ENCODE data around the gene PRKCSH. TPM values are rescaled to one million over a fixed set of nuclear protein-coding genes. Genes with fewer than 3 reads are reported as not detected.
"Not testable (repeated sequence)": the region's sequence is repeated elsewhere in the genome, so short reads cannot be mapped to it uniquely, and the experiment has no call there.

PRKCSH gene
- polyA plus RNA-seq, 3 donors: 111 to 154 (median 149) TPM

GRCh38 chr19:11447347-11448262 is 12.2 kb downstream of the PRKCSH start:
- 89 to 91% (median 91%) methylated on average over 28 to 35 of the region's 35 CpGs for WGBS, 3 donors
- no peak overlapping the region for H3K27ac ChIP-seq (ENCODE audit: low read depth, low read length)

GRCh38 chr19:11448410-11448809 is 13.0 kb downstream of the PRKCSH start:
- WGBS, 3 donors: 84 to 89% (median 84%) methylated on average over 13 of the region's 13 CpGs

GRCh38 chr19:11448923-11449554 is 13.6 kb downstream of the PRKCSH start:
- 94 to 96% (median 95%) methylated on average over 27 to 31 of the region's 31 CpGs for WGBS, 3 donors

More at GRCh38 chr19:11448410-11448809, 13.0 kb downstream of the PRKCSH start:
- H3K27ac ChIP-seq (ENCODE audit: low read depth, low read length): no peak overlapping the region

GRCh38 chr19:11450570-11451326 is 15.3 kb downstream of the PRKCSH start:
- H3K27ac ChIP-seq (ENCODE audit: low read depth, low read length): no peak overlapping the region
- WGBS, 3 donors: 89 to 92% (median 91%) methylated on average over 21 of the region's 21 CpGs

More at GRCh38 chr19:11448923-11449554, 13.6 kb downstream of the PRKCSH start:
- no peak overlapping the region for H3K27ac ChIP-seq (ENCODE audit: low read depth, low read length)

- no peak overlapping the region for H3K27ac ChIP-seq (ENCODE audit: low read depth, low read length)
- WGBS, 3 donors: 44 to 49% (median 45%) methylated on average over 12 to 13 of the region's 13 CpGs
Measured at GRCh38 chr19:11451327-11451870, 16.0 kb downstream of the PRKCSH start.

GRCh38 chr19:11451871-11452619 is 16.6 kb downstream of the PRKCSH start:
- H3K27ac ChIP-seq (ENCODE audit: low read depth, low read length): no peak overlapping the region
- 31 to 48% (median 40%) methylated on average over 25 of the region's 25 CpGs for WGBS, 3 donors

- WGBS, 3 donors: 70 to 79% (median 72%) methylated on average over 33 of the region's 33 CpGs
- no peak overlapping the region for H3K27ac ChIP-seq (ENCODE audit: low read depth, low read length)
Measured at GRCh38 chr19:11452620-11453310, 17.3 kb downstream of the PRKCSH start.

- no peak overlapping the region for H3K27ac ChIP-seq (ENCODE audit: low read depth, low read length)
- 53 to 56% (median 55%) methylated on average over 26 to 27 of the region's 27 CpGs for WGBS, 3 donors
Measured at GRCh38 chr19:11453468-11454341, 18.3 kb downstream of the PRKCSH start.

GRCh38 chr19:11455233-11455554 is 19.8 kb downstream of the PRKCSH start:
- 88 to 93% (median 90%) methylated on average over 9 of the region's 9 CpGs for WGBS, 3 donors
- H3K27ac ChIP-seq (ENCODE audit: low read depth, low read length): not testable (repeated sequence)

- WGBS, 3 donors: 85 to 94% (median 94%) methylated on average over 7 of the region's 7 CpGs
- H3K27ac ChIP-seq (ENCODE audit: low read depth, low read length): no peak overlapping the region
Measured at GRCh38 chr19:11456659-11457058, 21.2 kb downstream of the PRKCSH start.

- WGBS, 3 donors: 21 to 40% (median 26%) methylated on average over 15 to 18 of the region's 18 CpGs
- no peak overlapping the region for H3K27ac ChIP-seq (ENCODE audit: low read depth, low read length)
Measured at GRCh38 chr19:11457115-11457514, 21.7 kb downstream of the PRKCSH start.

- WGBS, 3 donors: 79 to 90% (median 87%) methylated on average over 20 of the region's 20 CpGs
- H3K27ac ChIP-seq (ENCODE audit: low read depth, low read length): no peak overlapping the region
Measured at GRCh38 chr19:11457831-11458230, 22.4 kb downstream of the PRKCSH start.

- H3K27ac ChIP-seq (ENCODE audit: low read depth, low read length): no peak overlapping the region
- 74 to 87% (median 86%) methylated on average over 14 to 19 of the region's 19 CpGs for WGBS, 3 donors
Measured at GRCh38 chr19:11458236-11458900, 22.9 kb downstream of the PRKCSH start.

- 77 to 82% (median 80%) methylated on average over 11 of the region's 11 CpGs for WGBS, 3 donors
- H3K27ac ChIP-seq (ENCODE audit: low read depth, low read length): not testable (repeated sequence)
Measured at GRCh38 chr19:11458912-11459311, 23.5 kb downstream of the PRKCSH start.

GRCh38 chr19:11460207-11460606 is 24.8 kb downstream of the PRKCSH start:
- no peak overlapping the region for H3K27ac ChIP-seq (ENCODE audit: low read depth, low read length)
- WGBS, 3 donors: 47 to 52% (median 51%) methylated on average over 4 of the region's 4 CpGs

GRCh38 chr19:11461453-11461852 is 26.0 kb downstream of the PRKCSH start:
- WGBS, 3 donors: 43 to 69% (median 67%) methylated on average over 2 of the region's 2 CpGs
- H3K27ac ChIP-seq (ENCODE audit: low read depth, low read length): no peak overlapping the region

All from adipose tissue (tissue), 3 donors.